H1 (cell line): ENCODE measurements around the gene STBD1. TPM values are rescaled to one million over a fixed set of nuclear protein-coding genes. Genes with fewer than 3 reads are reported as not detected.

Experiments
- BCL11A ChIP-seq, 2 experiments: IDR thresholded peaks; one replicate each; pipeline ENCODE4 v1.6.1; 2011; ENCODE audit warnings: low read depth in 2 of 2, low read length in 2 of 2, mild to moderate bottlenecking in 2 of 2
- polyA plus RNA-seq, 7 experiments: library from polyadenylated mRNA; depleted of rRNA in 3 of 7; stranded (reverse) in 5 of 7; unstranded in 2 of 7; fragments of >200 nt in 5 of 7; fragments of 200-250 nt in 2 of 7; gene quantifications; 1 replicate in 5 of 7; 2 replicates in 1 of 7; 4 replicates in 1 of 7; pipeline versions ENCODE4 v1.2.1 to v1.2.3, GENCODE V29; 2011 to 2013; ENCODE audit warnings: missing spikeins in 2 of 7, mixed read lengths in 2 of 7
- total RNA-seq: library from RNA; stranded (reverse); fragmentation: NEBNext Ultra II Directional; extraction: Animal tissue kit (Norgen Biotek cat#: 25700); gene quantifications from 2 replicates; pipeline ENCODE4 v1.2.1, GENCODE V29; 2021

Gene STBD1
- total and polyA plus RNA-seq, 2 of the 8 experiments (the other 6 are each of a cell fraction or from before 2014, with no cell fraction given) = 0.45 to 1.7 TPM

- no peak for TF ChIP-seq BCL11A (IDR thresholded peaks at IDR 0.05; ENCODE audit: low read depth in 2 of 2, low read length in 2 of 2)
- TF ChIP-seq, all 59 proteins: peak for 0
Measured at GRCh38 chr4:76315267-76315918, 8.9 kb downstream of the STBD1 start (continued).
